Prostate gland (tissue), 2 donors: Measurements from ENCODE around the gene IER2.
"Not testable (repeated sequence)": the region's sequence is repeated elsewhere in the genome, so short reads cannot be mapped to it uniquely, and the experiment has no call there.

Source experiments
- CTCF ChIP-seq, 4 experiments: fragments of 200-600 bp in 2 of 4; fragments of 450-650 bp in 2 of 4; sonication (generic) in 2 of 4; IDR thresholded peaks; 1 replicate in 3 of 4; 2 replicates in 1 of 4; pipeline ENCODE4 v1.5.1; 2016 to 2019; ENCODE audit warnings: antibody characterized with exemption in 4 of 4, mild to moderate bottlenecking in 2 of 4, moderate library complexity in 2 of 4
- POLR2A ChIP-seq: fragments of 450-650 bp; IDR thresholded peaks from one replicate; pipeline ENCODE4 v1.6.1; 2016; ENCODE audit warnings: antibody characterized with exemption, mild to moderate bottlenecking

- TF ChIP-seq CTCF (IDR thresholded peaks at IDR 0.05); POLR2A: not testable (repeated sequence)
Measured at GRCh38 chr19:13178291-13178690, 28.1 kb downstream of the IER2 start.
